ENCODE measurements around the gene TNFRSF4.

TNFRSF4 gene

GRCh38 chr1:1231400-1232207, 17.7 kb upstream of the TNFRSF4 start, which contains the start of gene SDF4:
SDF4 (minus strand) TSS chr1:1232001; CDS start chr1:1228772, 3,229 bp downstream.
- TF ChIP-seq, protein P1, sequence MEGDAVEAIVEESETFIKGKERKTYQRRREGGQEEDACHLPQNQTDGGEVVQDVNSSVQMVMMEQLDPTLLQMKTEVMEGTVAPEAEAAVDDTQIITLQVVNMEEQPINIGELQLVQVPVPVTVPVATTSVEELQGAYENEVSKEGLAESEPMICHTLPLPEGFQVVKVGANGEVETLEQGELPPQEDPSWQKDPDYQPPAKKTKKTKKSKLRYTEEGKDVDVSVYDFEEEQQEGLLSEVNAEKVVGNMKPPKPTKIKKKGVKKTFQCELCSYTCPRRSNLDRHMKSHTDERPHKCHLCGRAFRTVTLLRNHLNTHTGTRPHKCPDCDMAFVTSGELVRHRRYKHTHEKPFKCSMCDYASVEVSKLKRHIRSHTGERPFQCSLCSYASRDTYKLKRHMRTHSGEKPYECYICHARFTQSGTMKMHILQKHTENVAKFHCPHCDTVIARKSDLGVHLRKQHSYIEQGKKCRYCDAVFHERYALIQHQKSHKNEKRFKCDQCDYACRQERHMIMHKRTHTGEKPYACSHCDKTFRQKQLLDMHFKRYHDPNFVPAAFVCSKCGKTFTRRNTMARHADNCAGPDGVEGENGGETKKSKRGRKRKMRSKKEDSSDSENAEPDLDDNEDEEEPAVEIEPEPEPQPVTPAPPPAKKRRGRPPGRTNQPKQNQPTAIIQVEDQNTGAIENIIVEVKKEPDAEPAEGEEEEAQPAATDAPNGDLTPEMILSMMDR (IDR thresholded peaks at IDR 0.05), result no peak
- TF ChIP-seq ZFX (IDR thresholded peaks at IDR 0.05; ENCODE audit: borderline replicate concordance), result no peak
- H3K27ac ChIP-seq, result peak within 1 kb of the TSS; percentile 84

- peak overlapping the region; percentile 84 for H3K27ac ChIP-seq
- no peak for TF ChIP-seq ZFX (IDR thresholded peaks at IDR 0.05; ENCODE audit: borderline replicate concordance)
- TF ChIP-seq, protein P1 (IDR thresholded peaks at IDR 0.05), result peak; percentile 28
These were observed 16.9 kb upstream of the TNFRSF4 start for GRCh38 chr1:1230656-1231399.

- no peak overlapping the region for H3K27ac ChIP-seq
- TF ChIP-seq ZFX (IDR thresholded peaks at IDR 0.05; ENCODE audit: borderline replicate concordance), result no peak
- TF ChIP-seq, protein P1 (IDR thresholded peaks at IDR 0.05), result no peak
These were observed 15.8 kb upstream of the TNFRSF4 start for GRCh38 chr1:1229770-1230169.

DNA sequence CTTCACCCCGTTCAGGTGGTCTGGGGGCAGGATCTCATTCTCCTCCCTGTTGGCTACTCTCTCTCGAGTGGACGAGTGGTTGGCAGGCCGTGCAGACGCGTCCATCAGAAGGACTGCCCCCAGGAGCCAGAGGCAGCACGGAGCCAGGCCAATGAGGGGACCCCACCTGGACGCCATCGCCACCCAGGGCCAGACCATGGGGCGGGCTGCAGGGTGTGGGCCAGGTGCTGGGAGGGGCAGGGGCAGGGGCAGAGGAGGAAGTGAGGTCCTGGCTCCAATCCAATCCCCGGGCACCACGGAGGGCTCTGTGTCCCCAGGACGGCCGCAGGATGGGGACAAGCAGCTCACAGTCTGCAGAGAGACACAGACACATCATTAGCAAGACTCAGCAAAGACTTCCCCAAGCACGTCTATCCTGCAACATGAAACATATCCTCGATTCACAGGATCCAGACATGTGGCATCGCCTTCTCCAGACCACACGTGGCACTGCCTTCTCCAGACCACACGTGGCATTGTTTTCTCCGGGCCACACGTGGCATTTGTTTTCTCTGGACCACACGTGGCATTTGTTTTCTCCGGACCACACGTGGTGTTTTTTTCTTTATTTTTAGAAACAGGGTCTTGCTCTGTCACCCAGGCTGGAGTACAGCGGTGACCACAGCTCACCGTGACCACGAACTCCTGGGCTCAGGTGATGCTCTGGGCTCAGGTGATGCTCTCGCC, 14.8 kb upstream of the TNFRSF4 start:
- TF ChIP-seq, protein P1 (IDR thresholded peaks at IDR 0.05), result no peak
- no peak for TF ChIP-seq ZFX (IDR thresholded peaks at IDR 0.05; ENCODE audit: borderline replicate concordance)
- H3K27ac ChIP-seq, result no peak overlapping the region

GRCh38 chr1:1228187-1228586, 14.2 kb upstream of the TNFRSF4 start:
- H3K27ac ChIP-seq, result no peak overlapping the region
- TF ChIP-seq ZFX (IDR thresholded peaks at IDR 0.05; ENCODE audit: borderline replicate concordance), result no peak
- TF ChIP-seq, protein P1 (IDR thresholded peaks at IDR 0.05), result no peak

GRCh38 chr1:1227386-1227785, 13.4 kb upstream of the TNFRSF4 start:
- H3K27ac ChIP-seq, result no peak overlapping the region
- TF ChIP-seq, protein P1 (IDR thresholded peaks at IDR 0.05), result no peak
- no peak for TF ChIP-seq ZFX (IDR thresholded peaks at IDR 0.05; ENCODE audit: borderline replicate concordance)

Data from 22Rv1 (cell line).